DMS53 treated with DMSO at 0.1 percent for 48 hours (cell line): ENCODE measurements around the gene OSBP2.
A peak's percentile ranks its signal among the peaks of the same experiment; 100 is the strongest.
"Not testable (repeated sequence)": the region's sequence is repeated elsewhere in the genome, so short reads cannot be mapped to it uniquely, and the experiment has no call there.

ENCODE experiments used
- DNase-seq: peaks from one replicate; lab custom pipeline; 2025; ENCODE audit not compliant: unreplicated experiment; lab: John Stamatoyannopoulos, UW

OSBP2 gene

GRCh38 chr22:30694640-30695350, at the start of gene OSBP2:
Gene OSBP2 (plus strand): TSS chr22:30694874. CDS start chr22:30694910, 36 bp downstream.
- DNase-seq = no peak

- DNase-seq = no peak
Measured at GRCh38 chr22:30646518-30647160, 48.0 kb upstream of the OSBP2 start.

GRCh38 chr22:30647536-30647935, 47.1 kb upstream of the OSBP2 start:
- no peak for DNase-seq

- DNase-seq = no peak
Measured at GRCh38 chr22:30648825-30649224, 45.8 kb upstream of the OSBP2 start.

GRCh38 chr22:30649430-30650007, 45.2 kb upstream of the OSBP2 start:
- no peak for DNase-seq

GRCh38 chr22:30650508-30651116, 44.1 kb upstream of the OSBP2 start:
- DNase-seq = no peak

- DNase-seq = no peak
Measured at GRCh38 chr22:30652852-30653251, 41.8 kb upstream of the OSBP2 start.

GRCh38 chr22:30654361-30654760, 40.3 kb upstream of the OSBP2 start:
- no peak for DNase-seq

- no peak for DNase-seq
Measured at GRCh38 chr22:30655532-30655931, 39.1 kb upstream of the OSBP2 start.

- DNase-seq = no peak
Measured at GRCh38 chr22:30662040-30662439, 32.6 kb upstream of the OSBP2 start.

- DNase-seq = no peak
Measured at GRCh38 chr22:30664798-30665197, 29.9 kb upstream of the OSBP2 start.

GRCh38 chr22:30665266-30665665, 29.4 kb upstream of the OSBP2 start:
- DNase-seq = no peak

GRCh38 chr22:30665786-30666185, 28.9 kb upstream of the OSBP2 start:
- no peak for DNase-seq

- DNase-seq = no peak
Measured at GRCh38 chr22:30667107-30667493, 27.6 kb upstream of the OSBP2 start.

- DNase-seq = peak; percentile 21
Measured at GRCh38 chr22:30667494-30668385, 26.9 kb upstream of the OSBP2 start, which contains the start of gene DUSP18. Gene DUSP18 (minus strand): TSS chr22:30667875. CDS start chr22:30664003, 3,872 bp downstream.

GRCh38 chr22:30668386-30668710, 26.3 kb upstream of the OSBP2 start:
- DNase-seq = no peak

- no peak for DNase-seq
Measured at GRCh38 chr22:30671071-30671470, 23.6 kb upstream of the OSBP2 start.

- DNase-seq = no peak
Measured at GRCh38 chr22:30673136-30673535, 21.5 kb upstream of the OSBP2 start.

GRCh38 chr22:30674482-30674881, 20.2 kb upstream of the OSBP2 start:
- no peak for DNase-seq

- no peak for DNase-seq
Measured at GRCh38 chr22:30675436-30675835, 19.2 kb upstream of the OSBP2 start.

GRCh38 chr22:30676565-30676964, 18.1 kb upstream of the OSBP2 start:
- DNase-seq = not testable (repeated sequence)
